RPMI8226 (cell line): Measurements from ENCODE around the gene IL1R1.

Experiments
- DNase-seq: peaks from one replicate; pipeline ENCODE4 v3.0.0-alpha.2; 2015

IL1R1 gene

GRCh38 chr2:102141011-102141943, 1.3 kb upstream of the IL1R1 start:
- DNase-seq: no peak

GRCh38 chr2:102142829-102143449, 393 bp downstream of the IL1R1 start:
- no peak for DNase-seq

GRCh38 chr2:102143450-102143985, 972 bp downstream of the IL1R1 start:
- DNase-seq: no peak

- no peak for DNase-seq
These were observed 1.6 kb downstream of the IL1R1 start for GRCh38 chr2:102144128-102144527.

GRCh38 chr2:102145107-102145506, 2.6 kb downstream of the IL1R1 start:
- DNase-seq: no peak

- no peak for DNase-seq
These were observed 3.4 kb downstream of the IL1R1 start for GRCh38 chr2:102145934-102146333.

- DNase-seq: no peak
These were observed 5.4 kb downstream of the IL1R1 start for GRCh38 chr2:102147935-102148334.

GRCh38 chr2:102149243-102149642, 6.7 kb downstream of the IL1R1 start:
- no peak for DNase-seq

- DNase-seq: no peak
These were observed 7.3 kb downstream of the IL1R1 start for GRCh38 chr2:102149644-102150455.

GRCh38 chr2:102154364-102154763, 11.8 kb downstream of the IL1R1 start:
- no peak for DNase-seq

- no peak for DNase-seq
These were observed 12.6 kb downstream of the IL1R1 start for GRCh38 chr2:102154946-102155702.

- no peak for DNase-seq
These were observed 13.4 kb downstream of the IL1R1 start for GRCh38 chr2:102155703-102156515.

GRCh38 chr2:102158011-102158755, 15.6 kb downstream of the IL1R1 start:
- no peak for DNase-seq

- DNase-seq: no peak
These were observed 16.7 kb downstream of the IL1R1 start for GRCh38 chr2:102159295-102159694.

GRCh38 chr2:102166189-102166845, 23.8 kb downstream of the IL1R1 start:
- no peak for DNase-seq

GRCh38 chr2:102168026-102168771, 25.7 kb downstream of the IL1R1 start:
- DNase-seq: no peak

GRCh38 chr2:102171946-102172345, 29.4 kb downstream of the IL1R1 start:
- DNase-seq: no peak

- no peak for DNase-seq
These were observed 30.2 kb downstream of the IL1R1 start for GRCh38 chr2:102172745-102173144.

- DNase-seq: no peak
These were observed 33.6 kb downstream of the IL1R1 start for GRCh38 chr2:102176172-102176571.
